Calu3 (cell line): ENCODE results near the gene FGGY. TPM values are rescaled to one million over a fixed set of nuclear protein-coding genes. Genes with fewer than 3 reads are reported as not detected.
A peak's percentile ranks its signal among the peaks of the same experiment; 100 is the strongest.

ENCODE experiments used
- BruUV-seq: library from RNA; stranded (reverse); fragments of 400-500 nt; replicated peaks from 2 replicates; lab custom pipeline; 2021; lab: Mats Ljungman, UMichigan
- CTCF ChIA-PET: fragments of 300-600 bp; sonication (Branson Sonifier 250); formaldehyde crosslinking; loops from one replicate; lab custom pipeline; 2022; ENCODE audit warnings: antibody characterized with exemption; lab: Charles Lee
- DNase-seq: peaks from one replicate; pipeline ENCODE4 v3.0.0; 2022
- H3K27ac Mint-ChIP-seq: one replicate; pipeline ENCODE4 v1.8.0; 2022; ENCODE audit warnings: mixed read lengths; ENCODE audit not compliant: unreplicated experiment
- H3K27me3 Mint-ChIP-seq: one replicate; pipeline ENCODE4 v1.8.0; 2022; ENCODE audit warnings: mixed read lengths; ENCODE audit not compliant: unreplicated experiment
- H3K36me3 Mint-ChIP-seq: one replicate; pipeline ENCODE4 v1.8.0; 2022; ENCODE audit warnings: mild to moderate bottlenecking, moderate library complexity, mixed read lengths; ENCODE audit not compliant: insufficient read depth, unreplicated experiment
- H3K4me1 Mint-ChIP-seq: one replicate; pipeline ENCODE4 v1.8.0; 2022; ENCODE audit warnings: mild to moderate bottlenecking, low read depth, mixed read lengths; ENCODE audit not compliant: unreplicated experiment
- H3K4me3 Mint-ChIP-seq: one replicate; pipeline ENCODE4 v1.8.0; 2022; ENCODE audit warnings: mild to moderate bottlenecking, low read depth, moderate library complexity, mixed read lengths; ENCODE audit not compliant: unreplicated experiment
- H3K9me3 Mint-ChIP-seq: one replicate; pipeline ENCODE4 v1.8.0; 2022; ENCODE audit warnings: low read depth, mixed read lengths; ENCODE audit not compliant: unreplicated experiment
- intact Hi-C: fragments of 100-400 bp; cut with micrococcal nuclease; formaldehyde crosslinking; loops from one replicate; pipeline ENCODE4 v1.10.0; 2022; ENCODE audit not compliant: unreplicated experiment
- total RNA-seq: library from RNA; stranded (reverse); gene quantifications from 2 replicates; pipeline ENCODE4 v1.2.3, GENCODE V29; 2022
- TF ChIP-seq, protein P1 (sequence below): fragments of 200-600 bp; IDR thresholded peaks from one replicate; pipeline ENCODE4 v1.8.0; 2022; ENCODE audit warnings: antibody characterized with exemption; ENCODE audit not compliant: unreplicated experiment

Gene FGGY
- total RNA-seq, 1 experiment from 2014 or later, result 11.1 TPM

DNA sequence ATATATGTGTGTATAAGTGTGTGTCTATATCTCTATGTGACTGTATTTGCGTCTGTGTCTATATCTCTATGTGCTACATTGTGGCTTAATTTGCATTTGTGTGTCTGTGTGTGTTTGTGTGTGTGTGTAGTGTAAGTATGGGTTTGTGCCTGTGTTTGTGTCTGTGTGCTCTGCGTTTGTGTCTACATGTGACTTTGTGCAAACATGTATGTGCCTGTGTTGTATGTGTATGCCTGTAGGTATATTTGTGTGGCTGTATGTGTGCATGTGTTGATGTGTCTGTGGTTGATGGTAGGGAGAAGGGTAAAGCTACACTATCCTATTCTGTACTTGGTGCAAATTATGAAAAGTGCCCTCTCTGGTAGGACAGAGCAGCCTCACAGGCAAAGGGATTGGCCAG lies 7.3 kb upstream of the FGGY start:
- Mint-ChIP-seq H3K27me3 (no peaks in the 10 kb centered on the region), H3K36me3 (no peaks in the 10 kb centered on the region), H3K4me1 (peaks cover 15% of the 10 kb centered on the region), H3K4me3 (no peak overlapping the region), H3K27ac (no peak overlapping the region), H3K9me3 (no peaks in the 10 kb centered on the region)
- BruUV-seq, result no TSS peak
- DNase-seq, result no peak
- CTCF ChIA-PET, result interaction anchor here (0.6 kb wide), 1 partner anchor 435 kb away, joined by 4 read pairs; no protein-coding TSS in a partner anchor
- intact Hi-C loops, result no loop called here
- TF ChIP-seq, protein P1, sequence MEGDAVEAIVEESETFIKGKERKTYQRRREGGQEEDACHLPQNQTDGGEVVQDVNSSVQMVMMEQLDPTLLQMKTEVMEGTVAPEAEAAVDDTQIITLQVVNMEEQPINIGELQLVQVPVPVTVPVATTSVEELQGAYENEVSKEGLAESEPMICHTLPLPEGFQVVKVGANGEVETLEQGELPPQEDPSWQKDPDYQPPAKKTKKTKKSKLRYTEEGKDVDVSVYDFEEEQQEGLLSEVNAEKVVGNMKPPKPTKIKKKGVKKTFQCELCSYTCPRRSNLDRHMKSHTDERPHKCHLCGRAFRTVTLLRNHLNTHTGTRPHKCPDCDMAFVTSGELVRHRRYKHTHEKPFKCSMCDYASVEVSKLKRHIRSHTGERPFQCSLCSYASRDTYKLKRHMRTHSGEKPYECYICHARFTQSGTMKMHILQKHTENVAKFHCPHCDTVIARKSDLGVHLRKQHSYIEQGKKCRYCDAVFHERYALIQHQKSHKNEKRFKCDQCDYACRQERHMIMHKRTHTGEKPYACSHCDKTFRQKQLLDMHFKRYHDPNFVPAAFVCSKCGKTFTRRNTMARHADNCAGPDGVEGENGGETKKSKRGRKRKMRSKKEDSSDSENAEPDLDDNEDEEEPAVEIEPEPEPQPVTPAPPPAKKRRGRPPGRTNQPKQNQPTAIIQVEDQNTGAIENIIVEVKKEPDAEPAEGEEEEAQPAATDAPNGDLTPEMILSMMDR, result no peak

DNA sequence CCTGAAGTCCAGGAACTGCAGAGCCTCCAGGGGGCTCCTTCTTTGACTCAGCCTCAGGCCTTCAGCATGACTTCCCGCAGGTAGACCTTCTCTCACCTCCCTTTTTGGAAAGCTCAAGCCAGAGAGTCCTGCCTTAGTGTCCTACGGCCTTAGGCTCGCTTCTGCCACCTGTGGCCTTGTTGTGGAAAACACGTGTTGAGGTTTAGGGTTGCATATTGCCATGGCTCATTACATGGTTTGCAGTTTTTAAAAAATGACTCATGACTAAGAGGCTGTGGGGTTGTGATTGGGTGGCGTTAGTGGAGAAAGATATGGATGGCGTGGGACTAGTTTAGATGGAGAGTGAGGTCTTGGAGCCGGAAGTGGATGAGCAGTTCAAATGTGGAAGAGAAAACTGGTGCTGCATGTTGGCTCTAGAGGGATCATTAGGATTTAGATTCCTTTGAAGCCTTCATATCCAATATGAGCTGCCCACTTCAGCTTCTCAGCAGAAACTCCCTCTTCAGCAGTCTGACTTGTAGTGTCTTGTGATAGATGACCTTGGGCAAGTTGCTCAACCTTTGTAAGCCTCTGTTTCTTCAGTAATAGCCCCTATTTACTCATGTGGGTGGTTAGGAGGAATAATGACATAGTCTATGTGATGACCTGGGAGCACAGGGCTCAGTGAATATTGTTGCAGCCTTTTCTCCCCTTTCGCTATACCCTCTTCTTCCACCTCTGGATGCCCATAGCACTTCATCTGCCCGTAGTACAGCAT lies 6.5 kb upstream of the FGGY start:
- BruUV-seq, result no TSS peak
- H3K4me1 Mint-ChIP-seq, result peaks cover 19% of the 10 kb centered on the region

DNA sequence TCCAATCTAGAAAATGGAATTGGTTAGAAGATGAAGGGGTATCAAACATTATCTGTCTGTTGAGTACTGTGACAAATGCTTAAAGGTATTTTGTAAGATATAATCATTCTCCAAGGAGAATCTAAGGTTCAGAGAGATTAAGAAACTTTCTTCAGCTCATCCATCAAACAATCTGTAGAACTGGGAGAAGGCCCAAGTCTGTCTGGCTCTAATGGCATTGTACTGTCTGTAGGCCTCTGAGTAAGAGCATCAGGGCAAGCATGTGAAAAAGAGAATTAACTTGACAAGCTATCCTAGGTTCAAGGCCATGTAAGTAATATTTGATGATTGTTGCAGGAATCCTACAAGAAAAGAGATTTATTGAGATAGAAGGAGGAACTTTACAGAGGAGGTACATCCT lies 5.3 kb upstream of the FGGY start:
- Mint-ChIP-seq H3K4me1 (peaks cover 25% of the 10 kb centered on the region), H3K9me3 (no peaks in the 10 kb centered on the region), H3K27ac (no peak overlapping the region), H3K36me3 (peaks cover 6% of the 10 kb centered on the region), H3K27me3 (no peaks in the 10 kb centered on the region), H3K4me3 (no peak overlapping the region)
- intact Hi-C loops, result loop anchor here (10.0 kb wide), 3 partner anchors 147 to 477 kb away; no protein-coding TSS in a partner anchor
- DNase-seq, result no peak
- TF ChIP-seq, protein P1, result no peak
- no TSS peak for BruUV-seq
- CTCF ChIA-PET, result no interaction called here

More for the DNA sequence above, 6.5 kb upstream of the FGGY start:
- Mint-ChIP-seq H3K9me3 (no peaks in the 10 kb centered on the region), H3K27me3 (no peaks in the 10 kb centered on the region), H3K4me3 (no peak overlapping the region), H3K27ac (peak overlapping the region; percentile 19), H3K36me3 (no peaks in the 10 kb centered on the region)
- CTCF ChIA-PET, result interaction anchor here (0.7 to 1.4 kb wide), 3 partner anchors 157 to 408 kb away, joined by 3 read pairs; no protein-coding TSS in a partner anchor
- intact Hi-C loops, result loop anchor here (10.0 kb wide), 3 partner anchors 146 to 476 kb away; no protein-coding TSS in a partner anchor
- peak; percentile 69 for DNase-seq
- TF ChIP-seq, protein P1, result peak; percentile 55

DNA sequence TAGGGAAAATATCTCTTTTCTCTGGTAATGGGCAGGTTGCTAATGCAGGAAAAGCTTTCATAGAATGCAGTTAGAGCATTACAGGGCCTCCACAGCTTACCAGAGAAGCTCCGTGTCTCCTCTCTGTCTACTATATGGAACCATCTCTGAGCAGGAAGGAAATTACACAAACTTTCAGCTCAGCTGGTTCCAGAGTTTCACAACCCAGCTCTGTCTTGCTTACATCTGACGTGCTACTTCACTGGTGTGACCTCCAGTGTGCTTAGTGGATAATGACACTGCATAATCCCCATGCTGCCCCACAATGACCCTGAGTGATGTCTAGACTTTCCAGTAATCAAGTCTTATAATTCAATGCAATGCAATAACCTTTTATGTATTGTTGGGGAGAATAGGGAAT lies 4.3 kb upstream of the FGGY start:
- Mint-ChIP-seq H3K36me3 (peaks cover 16% of the 10 kb centered on the region), H3K9me3 (no peaks in the 10 kb centered on the region), H3K27me3 (no peaks in the 10 kb centered on the region), H3K27ac (no peak overlapping the region), H3K4me1 (peaks cover 25% of the 10 kb centered on the region), H3K4me3 (no peak overlapping the region)
- intact Hi-C loops, result loop anchor here (10.0 kb wide), 3 partner anchors 148 to 478 kb away; no protein-coding TSS in a partner anchor
- no TSS peak for BruUV-seq
- TF ChIP-seq, protein P1, result no peak
- CTCF ChIA-PET, result no interaction called here
- DNase-seq, result no peak
